OCI-LY3 (cell line): ENCODE results near the gene KLHL20.
"Not testable (repeated sequence)": the region's sequence is repeated elsewhere in the genome, so short reads cannot be mapped to it uniquely, and the experiment has no call there.

Source experiments
- CTCF ChIP-seq: fragments of 200-600, 300-600 bp; sonication (generic); IDR thresholded peaks from 2 replicates; pipeline ENCODE4 v1.5.1; 2014; ENCODE audit warnings: antibody characterized with exemption, low read length, low read depth
- EZH2phosphoT487 ChIP-seq: fragments of 200-600 bp; shearing (Covaris generic); IDR thresholded peaks from 2 replicates; pipeline ENCODE4 v1.6.1; 2018; ENCODE audit warnings: antibody characterized with exemption, mixed run types, low read depth

GRCh38 chr1:173770330-173770729 lies 55.5 kb downstream of the KLHL20 start:
- not testable (repeated sequence) for TF ChIP-seq CTCF, EZH2phosphoT487
